Psoas muscle (tissue), 8 donors: ENCODE results near the gene POU2AF3. TPM values are rescaled to one million over a fixed set of nuclear protein-coding genes. Genes with fewer than 3 reads are reported as not detected.

ENCODE experiments used
- ATAC-seq, 4 donors: fragments of 200-7000 bp; cut with Tn5 transposase; one replicate each; pipeline ENCODE4 v1.9.1; 2020; ENCODE audit warnings: moderate library complexity in 3 of 4, mild to moderate bottlenecking in 2 of 4
- DNase-seq, 2 donors: peaks; one replicate each; pipeline ENCODE4 v3.0.0-alpha.2; 2020
- H3K27ac ChIP-seq: fragments of 200-600 bp; one replicate; pipeline ENCODE4 v1.8.0; 2022
- H3K27me3 ChIP-seq, 3 donors: fragments of 200-600 bp in 1 of 3; one replicate each; pipeline versions ENCODE4 v1.6.1 to v1.8.0; 2013 to 2022; ENCODE audit warnings: low read length in 2 of 3, mild to moderate bottlenecking in 2 of 3, moderate library complexity in 1 of 3; ENCODE audit not compliant: insufficient read depth in 3 of 3
- H3K36me3 ChIP-seq, 2 donors: fragments of 200-600 bp in 1 of 2; one replicate each; pipeline versions ENCODE4 v1.6.1 to v1.8.0; 2013 to 2022; ENCODE audit warnings: low read depth in 1 of 2, mild to moderate bottlenecking in 1 of 2, moderate library complexity in 1 of 2; ENCODE audit not compliant: insufficient read depth in 1 of 2
- H3K4me1 ChIP-seq: fragments of 200-600 bp; one replicate; pipeline ENCODE4 v1.8.0; 2022
- H3K4me3 ChIP-seq: fragments of 200-600 bp; one replicate; pipeline ENCODE4 v1.8.0; 2022; ENCODE audit warnings: mild to moderate bottlenecking
- H3K9me3 ChIP-seq: fragments of 200-600 bp; one replicate; pipeline ENCODE4 v1.8.0; 2022
- WGBS, 3 donors: extraction: QIAGEN DNeasy Blood & Tissue Kit; methylation state at CpG; one replicate each; pipeline versions ENCODE4 v1.1.6 to v1.1.7; 2013; 5-methylcytosine and 5-hydroxymethylcytosine counted together
- intact Hi-C, 2 donors: fragments of 100-400 bp; cut with DNase I; formaldehyde crosslinking; loops; one replicate each; pipeline versions ENCODE4 v1.11.0 to v1.14.2; 2022
- polyA plus RNA-seq, 3 donors: library from polyadenylated mRNA; stranded (reverse); fragments of 200-250 nt; gene quantifications; one replicate each; pipeline ENCODE4 v1.2.3, GENCODE V29; 2013
- total RNA-seq, 4 donors: library from RNA; stranded (reverse); fragmentation: NEBNext Ultra II Directional in 2 of 4; extraction: Animal tissue kit (Norgen Biotek cat#: 25700) in 2 of 4; gene quantifications; one replicate each; pipeline versions ENCODE4 v1.2.1 to v1.2.4, GENCODE V29; 2021 to 2023
- TF ChIP-seq, protein P1 (sequence below): fragments of 200-600 bp; IDR thresholded peaks from one replicate; pipeline ENCODE4 v1.8.0; 2022; ENCODE audit warnings: antibody characterized with exemption
- donor health status: healthy with polysubstance abuse.
- donor health status: DM: no; HTN: no; CAD: no; lungs with moderate emphysema.
- donor health status: Bipolar disorder and iron deficiency.
- donor health status: healthy.
- donor health status: DM: yes; HTN: yes; CAD: no.
- donor health status: DM: no; HTN: no; CAD: no.
- donor health status: DM: no; HTN: no; CAD: no.
- donor health status: DM: yes; HTN: yes; CAD: no.

POU2AF3 gene
- total and polyA plus RNA-seq, 7 donors, result 0.21 to 0.69 (median 0.50) TPM; not detected in 1

DNA sequence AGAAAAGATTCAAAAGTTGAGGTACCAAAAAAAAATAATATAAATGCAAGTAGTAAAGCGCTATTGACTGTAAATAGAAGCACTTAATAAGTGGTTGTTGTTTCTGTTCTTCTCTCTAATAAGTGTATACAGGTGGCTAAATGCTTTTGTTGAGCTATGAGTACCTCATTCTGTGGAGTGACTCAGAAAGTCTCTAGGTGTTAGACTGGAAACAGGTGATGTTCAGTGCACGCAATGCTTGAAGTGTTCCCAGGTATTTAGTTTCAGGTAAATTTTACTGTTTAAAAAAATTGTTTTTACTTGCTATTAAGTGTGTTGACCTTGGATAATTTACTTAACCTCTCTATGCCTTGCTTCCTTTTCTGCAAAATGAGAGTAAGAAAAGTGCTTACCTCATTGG, 24.2 kb downstream of the POU2AF3 start:
- WGBS, 3 donors, result 94 to 98% (median 98%) methylated on average over 2 of the region's 2 CpGs
- H3K27me3 ChIP-seq, result no peaks in the 10 kb centered on the region
- TF ChIP-seq, protein P1, sequence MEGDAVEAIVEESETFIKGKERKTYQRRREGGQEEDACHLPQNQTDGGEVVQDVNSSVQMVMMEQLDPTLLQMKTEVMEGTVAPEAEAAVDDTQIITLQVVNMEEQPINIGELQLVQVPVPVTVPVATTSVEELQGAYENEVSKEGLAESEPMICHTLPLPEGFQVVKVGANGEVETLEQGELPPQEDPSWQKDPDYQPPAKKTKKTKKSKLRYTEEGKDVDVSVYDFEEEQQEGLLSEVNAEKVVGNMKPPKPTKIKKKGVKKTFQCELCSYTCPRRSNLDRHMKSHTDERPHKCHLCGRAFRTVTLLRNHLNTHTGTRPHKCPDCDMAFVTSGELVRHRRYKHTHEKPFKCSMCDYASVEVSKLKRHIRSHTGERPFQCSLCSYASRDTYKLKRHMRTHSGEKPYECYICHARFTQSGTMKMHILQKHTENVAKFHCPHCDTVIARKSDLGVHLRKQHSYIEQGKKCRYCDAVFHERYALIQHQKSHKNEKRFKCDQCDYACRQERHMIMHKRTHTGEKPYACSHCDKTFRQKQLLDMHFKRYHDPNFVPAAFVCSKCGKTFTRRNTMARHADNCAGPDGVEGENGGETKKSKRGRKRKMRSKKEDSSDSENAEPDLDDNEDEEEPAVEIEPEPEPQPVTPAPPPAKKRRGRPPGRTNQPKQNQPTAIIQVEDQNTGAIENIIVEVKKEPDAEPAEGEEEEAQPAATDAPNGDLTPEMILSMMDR, result no peak
- ATAC-seq (no peak), DNase-seq (no peak)
- no peak overlapping the region for H3K27ac ChIP-seq
- no peak overlapping the region for H3K4me3 ChIP-seq
- H3K36me3 ChIP-seq, result no peaks in the 10 kb centered on the region
- intact Hi-C loops, result no loop called here
- peaks cover 5% of the 10 kb centered on the region for H3K4me1 ChIP-seq
- no peaks in the 10 kb centered on the region for H3K9me3 ChIP-seq

DNA sequence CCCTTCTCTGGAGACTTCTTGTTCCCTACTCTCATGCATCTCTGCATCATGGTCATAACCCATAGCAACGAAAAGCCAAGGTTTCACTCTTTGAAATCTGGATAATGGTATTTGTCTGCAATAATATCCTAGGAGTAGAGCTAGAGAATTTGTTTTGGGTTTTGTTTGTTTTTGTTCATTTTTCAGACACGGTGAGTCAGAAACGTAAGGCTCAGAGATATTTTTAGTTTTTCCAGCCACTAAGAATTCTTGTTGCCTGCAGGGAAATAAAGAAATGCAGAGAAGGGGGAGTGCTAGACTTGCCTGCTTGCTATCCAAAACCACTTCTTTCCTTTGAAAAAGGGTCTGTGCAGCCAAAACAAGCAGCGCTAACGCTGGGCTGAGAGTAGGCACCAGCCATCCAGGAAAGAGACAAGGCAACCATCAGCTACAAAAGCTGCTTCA, 26.0 kb downstream of the POU2AF3 start:
- Histone ChIP-seq H3K4me1 (peaks cover 12% of the 10 kb centered on the region), H3K27ac (peak overlapping the region; percentile 30), H3K9me3 (no peaks in the 10 kb centered on the region), H3K4me3 (no peak overlapping the region), H3K36me3 (no peaks in the 10 kb centered on the region), H3K27me3 (no peaks in the 10 kb centered on the region)
- ATAC-seq (no peak), DNase-seq (no peak)
- 64 to 66% (median 66%) methylated on average over 5 of the region's 5 CpGs for WGBS, 3 donors
- TF ChIP-seq, protein P1, result no peak
- intact Hi-C loops, result no loop called here

DNA sequence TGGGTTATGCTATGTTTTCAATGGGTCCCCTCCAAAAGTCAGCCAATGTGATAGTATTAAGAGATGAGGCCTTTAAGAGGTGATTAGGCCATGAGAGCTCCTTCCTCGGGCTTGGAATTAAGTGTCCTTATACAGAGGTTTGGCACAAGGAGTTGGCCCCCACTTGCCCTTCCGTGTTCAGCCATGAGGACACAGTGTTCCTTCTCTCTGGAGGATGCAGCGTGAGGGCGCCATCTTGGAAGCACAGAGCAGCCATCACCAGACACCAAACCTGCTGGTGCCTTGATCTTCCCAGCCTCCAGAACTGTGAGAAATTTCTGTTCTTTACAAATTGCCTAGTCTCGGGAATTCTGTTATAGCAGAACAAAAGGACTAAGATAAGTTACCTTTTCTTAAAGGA, 26.9 kb downstream of the POU2AF3 start:
- ATAC-seq, result no peak
- no peaks in the 10 kb centered on the region for H3K27me3 ChIP-seq
- TF ChIP-seq, protein P1, result no peak
- peaks cover 21% of the 10 kb centered on the region for H3K4me1 ChIP-seq
- intact Hi-C loops, result no loop called here
- H3K9me3 ChIP-seq, result no peaks in the 10 kb centered on the region
- no peak overlapping the region for H3K4me3 ChIP-seq
- 72 to 94% (median 75%) methylated on average over 5 of the region's 5 CpGs for WGBS, 3 donors
- H3K27ac ChIP-seq, result no peak overlapping the region
- DNase-seq, result peak in 1 of 2 donors; percentile 47
- no peaks in the 10 kb centered on the region for H3K36me3 ChIP-seq

DNA sequence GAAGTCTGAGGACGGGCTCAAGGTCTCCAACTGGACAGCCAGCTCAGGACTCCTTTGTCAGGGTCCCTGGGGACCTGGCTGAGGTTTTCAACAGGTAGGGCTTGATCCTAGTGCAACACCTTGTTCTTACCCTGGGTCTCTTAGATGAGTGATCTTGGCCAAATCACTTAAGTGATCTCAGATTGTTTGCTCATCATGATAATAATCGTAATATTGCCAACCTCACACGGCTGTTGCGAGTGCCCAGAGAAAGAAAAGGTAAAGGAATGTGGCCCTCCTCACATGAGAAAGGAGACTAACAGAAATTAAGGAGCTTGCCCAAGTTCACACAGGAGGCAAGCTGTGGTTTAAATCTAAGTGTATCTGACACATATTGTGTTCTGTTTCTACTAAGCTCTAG, 28.5 kb downstream of the POU2AF3 start:
- Histone ChIP-seq H3K4me3 (no peak overlapping the region), H3K27me3 (no peaks in the 10 kb centered on the region), H3K4me1 (peaks cover 26% of the 10 kb centered on the region), H3K36me3 (no peaks in the 10 kb centered on the region), H3K9me3 (no peaks in the 10 kb centered on the region), H3K27ac (no peak overlapping the region)
- TF ChIP-seq, protein P1, result no peak
- WGBS, 3 donors, result 82 to 100% (median 92%) methylated on average over 4 of the region's 4 CpGs
- DNase-seq, result no peak
- no peak for ATAC-seq
- intact Hi-C loops, result no loop called here
